Measurements from ENCODE around the gene AKT1.
"Not testable (repeated sequence)": the region's sequence is repeated elsewhere in the genome, so short reads cannot be mapped to it uniquely, and the experiment has no call there.

Gene AKT1

GRCh38 chr14:104730487-104730886 is 65.1 kb downstream of the AKT1 start:
- DNase-seq (ENCODE audit: insufficient read length, low spot score) (no peak), FAIRE-seq (no peak)
- TF ChIP-seq CTCF (IDR thresholded peaks at IDR 0.05; ENCODE audit: insufficient read depth, missing control alignments): no peak

- TF ChIP-seq CTCF (IDR thresholded peaks at IDR 0.05; ENCODE audit: insufficient read depth, missing control alignments): no peak
- no peak for DNase-seq (ENCODE audit: insufficient read length, low spot score)
- FAIRE-seq: no peak
Observed at GRCh38 chr14:104729835-104730181, 65.7 kb downstream of the AKT1 start.

- not testable (repeated sequence) for DNase-seq (ENCODE audit: insufficient read length, low spot score); FAIRE-seq
Observed at GRCh38 chr14:104729176-104729834, 66.2 kb downstream of the AKT1 start.

GRCh38 chr14:104728631-104729030 is 66.9 kb downstream of the AKT1 start:
- no peak for TF ChIP-seq CTCF (IDR thresholded peaks at IDR 0.05; ENCODE audit: insufficient read depth, missing control alignments)
- no peak for DNase-seq (ENCODE audit: insufficient read length, low spot score)
- no peak for FAIRE-seq

GRCh38 chr14:104726600-104727451 is 68.7 kb downstream of the AKT1 start:
- TF ChIP-seq CTCF (IDR thresholded peaks at IDR 0.05; ENCODE audit: insufficient read depth, missing control alignments): no peak
- FAIRE-seq (no peak), DNase-seq (ENCODE audit: insufficient read length, low spot score) (no peak)

- no peak for TF ChIP-seq CTCF (IDR thresholded peaks at IDR 0.05; ENCODE audit: insufficient read depth, missing control alignments)
- DNase-seq (ENCODE audit: insufficient read length, low spot score) (no peak), FAIRE-seq (no peak)
Observed at GRCh38 chr14:104725772-104726548, 69.6 kb downstream of the AKT1 start.

- FAIRE-seq: no peak
- DNase-seq (ENCODE audit: insufficient read length, low spot score): no peak
- peak; percentile 7 for TF ChIP-seq CTCF (IDR thresholded peaks at IDR 0.05; ENCODE audit: insufficient read depth, missing control alignments)
Observed at GRCh38 chr14:104724981-104725771, 70.4 kb downstream of the AKT1 start.

Measured in D721Med (cell line).